NCI-H2196 (cell line): ENCODE measurements around the gene LARP6.
A peak's percentile ranks its signal among the peaks of the same experiment; 100 is the strongest.
"Not testable (repeated sequence)": the region's sequence is repeated elsewhere in the genome, so short reads cannot be mapped to it uniquely, and the experiment has no call there.

Experiments used
- DNase-seq: peaks from one replicate; lab custom pipeline; 2025; ENCODE audit not compliant: unreplicated experiment; lab: John Stamatoyannopoulos, UW

Gene LARP6

DNA sequence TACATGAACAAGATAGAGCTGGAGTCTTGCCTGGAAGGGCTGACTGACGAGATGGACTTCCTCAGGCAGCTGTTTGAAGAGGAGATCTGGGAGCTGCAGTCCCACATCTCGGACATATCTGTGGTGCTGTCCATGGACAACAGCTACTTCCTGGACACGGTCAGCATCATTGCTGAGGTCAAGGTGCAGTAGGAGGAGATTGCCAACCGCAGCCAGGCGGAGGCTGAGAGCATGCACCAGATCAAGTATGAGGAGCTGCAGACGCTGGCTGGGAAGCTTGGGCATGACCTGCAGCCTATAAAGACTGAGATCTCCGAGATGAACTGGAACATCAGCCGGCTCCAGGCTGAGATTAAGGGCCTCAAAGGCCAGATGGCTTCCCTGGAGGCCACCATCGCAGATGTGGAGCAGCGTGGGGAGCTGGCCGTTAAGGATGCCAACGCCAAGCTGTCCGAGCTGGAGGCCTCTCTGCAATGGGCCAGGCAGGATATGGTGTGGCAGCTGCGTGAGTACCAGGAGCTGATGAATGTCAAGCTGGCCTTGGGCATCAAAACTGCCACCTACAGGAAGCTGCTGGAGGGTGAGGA lies 5.5 kb upstream of the LARP6 start:
- DNase-seq: no peak

DNA sequence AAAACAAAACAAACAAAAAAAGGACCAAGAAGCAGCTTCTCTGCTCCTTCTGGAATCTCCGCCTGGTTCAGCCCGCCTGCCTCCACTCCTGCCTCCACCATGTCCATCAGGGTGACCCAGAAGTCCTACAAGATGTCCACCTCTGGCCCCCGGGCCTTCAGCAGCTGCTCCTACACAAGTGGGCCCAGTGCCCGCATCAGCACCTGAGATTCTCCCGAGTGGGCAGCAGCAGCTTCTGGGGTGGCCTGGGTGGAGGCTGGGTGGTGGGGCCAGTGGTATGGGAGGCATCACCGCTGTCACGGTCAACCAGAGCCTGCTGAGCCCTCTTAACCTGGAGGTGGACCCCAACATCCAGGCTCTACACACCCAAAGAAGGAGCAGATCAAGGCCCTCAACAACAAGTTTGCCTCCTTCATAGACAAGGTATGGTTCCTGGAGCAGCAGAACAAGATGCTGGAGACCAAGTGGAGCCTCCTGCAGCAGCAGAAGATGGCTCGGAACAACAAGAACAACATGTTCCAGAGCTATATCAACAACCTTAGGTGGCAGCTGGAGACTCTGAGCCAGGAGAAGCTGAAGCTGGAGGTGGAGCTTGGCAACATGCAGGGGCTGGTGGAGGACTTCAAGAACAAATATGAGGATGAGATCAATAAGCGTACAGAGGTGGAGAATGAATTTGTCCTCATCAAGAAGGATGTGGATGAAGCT lies 4.8 kb upstream of the LARP6 start:
- not testable (repeated sequence) for DNase-seq

DNA sequence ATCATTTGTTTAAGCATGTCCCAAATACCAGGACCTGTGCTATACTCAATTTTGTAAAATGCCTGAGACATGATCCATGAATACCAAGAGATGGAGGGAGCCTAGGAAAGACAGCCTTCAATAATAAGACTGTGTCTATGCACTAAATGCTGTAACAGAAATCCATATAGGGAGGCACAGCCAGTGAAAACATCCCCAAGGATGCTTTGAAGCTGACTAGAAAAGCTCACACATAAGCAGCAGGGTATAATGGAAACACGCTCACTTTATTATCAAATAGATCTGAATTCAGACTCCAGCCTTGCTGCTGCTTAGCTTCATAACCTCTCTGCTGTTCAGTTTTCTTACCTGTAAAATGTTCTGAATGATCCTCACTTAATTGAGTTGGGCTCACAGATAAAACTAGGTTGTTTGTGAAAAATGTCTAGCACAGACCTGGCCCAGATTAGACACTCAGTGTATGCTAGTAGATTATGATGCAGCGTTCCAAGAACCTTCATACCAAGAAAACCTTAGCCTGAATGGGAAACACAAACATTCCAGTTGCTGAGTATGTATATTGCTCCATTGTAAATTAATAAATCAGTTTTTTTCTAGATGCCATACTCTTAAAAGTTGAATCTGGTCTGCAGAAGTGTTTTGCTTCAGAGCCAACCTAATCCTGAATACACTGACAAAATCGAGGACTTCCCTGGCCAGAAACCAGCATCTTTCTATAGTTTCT lies 3.8 kb upstream of the LARP6 start:
- DNase-seq: no peak

DNA sequence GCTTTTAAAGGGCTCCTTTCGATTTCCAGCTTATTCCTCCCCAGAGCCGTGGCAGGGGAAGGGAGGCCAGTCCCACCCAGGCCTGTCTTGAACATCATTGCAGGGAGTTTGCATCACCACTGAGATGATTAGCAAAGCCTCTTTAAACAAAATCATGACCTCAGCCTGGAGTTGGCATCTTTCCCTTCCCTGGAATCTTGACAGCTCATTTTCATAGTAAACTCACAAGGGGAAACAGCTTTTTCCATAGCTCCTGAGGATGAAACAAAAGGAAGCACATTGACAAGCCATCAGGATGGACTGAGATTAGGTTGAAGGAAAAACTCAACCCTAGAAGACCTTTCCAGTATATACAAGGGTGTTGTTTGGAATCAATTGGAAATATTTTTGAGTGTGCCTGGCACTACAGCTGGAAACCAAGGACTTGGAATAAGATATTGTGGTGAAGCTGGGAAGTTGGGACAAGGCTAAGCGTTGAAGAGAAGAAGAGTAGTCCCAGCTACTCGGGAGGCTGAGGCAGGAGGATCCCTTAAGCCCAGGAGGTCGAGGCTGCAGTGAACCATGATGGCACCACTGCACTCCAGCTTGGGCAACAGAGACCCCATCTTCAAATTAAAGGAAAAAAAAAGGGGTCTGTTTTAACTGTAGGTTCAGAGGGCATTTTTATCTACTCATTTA lies 3.1 kb upstream of the LARP6 start:
- DNase-seq: no peak

DNA sequence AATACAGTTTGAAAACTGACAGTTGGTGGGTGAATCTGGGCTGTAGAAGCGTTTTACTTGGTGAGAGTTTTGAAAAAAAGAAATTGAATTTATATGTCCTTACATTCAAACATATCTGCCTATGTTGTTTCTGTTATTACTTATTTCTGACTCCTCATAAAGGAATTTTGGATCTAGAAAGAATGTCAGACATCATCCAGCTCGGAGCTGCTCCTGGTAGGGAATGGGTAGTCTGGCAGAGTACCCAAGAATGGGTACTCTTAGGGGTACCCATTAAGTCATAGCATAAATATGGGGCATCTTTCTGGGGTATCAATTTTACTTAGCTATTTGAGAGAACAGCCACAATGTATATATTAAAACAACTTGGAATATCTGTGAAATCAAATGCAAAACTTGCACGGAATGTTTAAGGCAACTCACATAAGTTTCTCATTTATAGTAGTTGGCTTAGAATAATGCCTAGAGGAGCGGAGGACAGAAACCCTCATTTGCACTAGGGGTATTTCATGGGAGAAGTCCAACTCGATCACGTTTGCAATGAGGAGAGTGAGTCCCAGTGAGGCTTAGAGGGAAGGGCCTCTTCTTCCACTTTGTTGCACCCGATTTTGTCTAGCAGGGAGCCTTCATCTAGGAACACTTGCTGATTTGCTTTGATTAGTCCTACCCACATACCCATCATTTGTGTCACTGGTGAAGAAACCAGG lies 2.4 kb upstream of the LARP6 start:
- no peak for DNase-seq

DNA sequence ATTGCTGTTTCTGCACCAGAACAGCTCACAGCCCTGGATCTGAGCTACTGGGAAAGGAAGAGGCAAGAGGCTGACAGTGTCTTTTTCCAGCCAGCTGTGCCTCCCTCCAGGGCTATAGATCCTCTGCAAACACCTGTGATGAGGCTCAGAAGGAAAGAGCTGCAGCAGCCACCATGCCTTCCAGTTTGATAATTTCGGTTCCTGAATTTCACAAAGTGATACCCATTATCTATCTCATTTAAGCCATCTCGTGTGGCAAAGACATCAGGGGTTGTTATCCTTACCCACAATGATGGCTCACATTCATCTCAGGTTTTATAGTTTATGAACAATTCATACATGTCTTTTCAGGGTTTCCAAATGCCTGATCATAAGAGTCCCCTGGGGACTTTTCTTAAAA lies 1.8 kb upstream of the LARP6 start:
- DNase-seq: no peak

DNA sequence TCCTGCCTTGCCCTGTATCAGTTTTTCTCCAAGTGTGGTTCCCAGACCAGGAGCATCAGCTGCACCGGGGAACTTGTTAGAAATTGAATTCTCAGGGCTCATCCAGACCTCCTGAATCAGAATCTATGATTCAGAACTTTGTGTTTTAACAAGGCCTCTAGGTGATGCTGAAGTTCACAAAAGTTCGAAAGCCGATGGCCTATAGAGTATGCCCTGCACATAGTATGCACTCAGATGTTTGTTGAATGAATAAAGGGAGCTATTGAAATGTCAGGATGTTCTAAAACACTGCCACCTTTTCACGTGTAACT lies 664 bp upstream of the LARP6 start:
- no peak for DNase-seq

DNA sequence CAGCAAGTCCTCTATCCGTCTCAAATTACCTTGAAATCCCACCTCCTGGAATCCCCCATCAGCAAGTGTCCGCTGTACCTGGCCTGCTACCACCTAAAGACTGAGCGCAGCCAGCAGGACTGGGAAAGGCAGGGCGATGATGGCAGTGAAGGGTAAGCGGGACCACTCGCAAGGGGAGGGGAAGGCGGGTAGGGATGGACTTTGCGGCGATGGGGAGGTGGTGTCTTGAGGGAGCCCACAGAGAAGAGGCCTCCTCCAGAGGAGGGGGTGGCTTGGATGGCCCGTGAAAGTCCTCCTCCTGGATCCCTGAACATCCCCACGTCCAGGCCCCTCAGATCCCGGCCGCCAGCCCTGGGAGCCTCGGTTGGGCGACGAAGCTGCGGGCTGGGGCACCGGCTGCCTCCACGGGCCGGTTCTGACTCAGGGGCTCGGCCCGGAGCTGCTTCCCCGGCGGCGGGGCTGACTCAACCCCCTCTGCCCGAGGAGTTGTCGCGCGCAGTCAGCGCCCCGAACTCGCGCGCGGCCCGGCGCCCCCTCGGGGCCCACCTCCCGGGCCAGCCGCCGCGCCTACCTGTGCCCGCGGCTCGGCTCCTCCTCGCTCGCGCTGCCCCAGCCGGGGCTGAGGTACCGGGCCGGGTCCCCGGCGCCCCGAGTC lies 512 bp downstream of the LARP6 start:
- DNase-seq: no peak

DNA sequence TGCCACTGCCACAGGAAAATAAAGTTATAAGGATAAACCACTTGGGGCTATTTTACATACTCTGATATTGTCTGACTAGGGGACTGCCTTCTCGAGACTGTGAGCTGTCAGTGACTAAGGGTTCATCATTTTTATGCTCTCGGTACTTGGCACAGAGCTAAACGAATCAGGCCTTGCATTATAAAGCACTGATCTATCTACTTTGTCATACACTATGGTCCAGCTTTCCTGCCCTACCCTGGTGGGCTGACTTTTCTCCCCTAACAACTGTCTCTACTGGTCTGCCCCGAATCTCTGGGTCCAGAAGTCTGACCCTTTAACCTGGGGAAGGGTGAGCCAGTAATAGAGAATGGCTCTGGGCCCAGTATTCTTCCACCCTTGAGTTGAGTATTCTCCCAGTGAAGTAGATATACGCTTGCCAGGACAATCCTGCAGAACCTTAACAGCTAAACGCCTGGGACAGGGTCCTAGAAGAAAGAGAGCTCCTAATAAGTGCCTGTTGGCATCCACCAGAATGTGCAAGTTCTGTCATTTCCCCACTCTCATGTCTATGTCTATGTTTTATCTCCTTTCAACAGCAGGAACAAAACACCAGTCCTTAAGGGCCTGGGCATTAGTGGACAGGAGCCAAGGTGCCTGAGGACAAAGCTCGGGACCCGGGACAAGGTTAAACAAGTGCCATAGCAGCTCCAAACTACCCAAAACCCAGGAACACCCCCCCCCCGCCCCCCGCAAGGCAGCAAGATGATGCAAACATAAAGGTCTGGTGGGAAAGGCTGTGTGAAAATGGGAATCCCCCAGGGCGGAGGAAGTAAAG lies 1.2 kb downstream of the LARP6 start:
- DNase-seq: no peak

DNA sequence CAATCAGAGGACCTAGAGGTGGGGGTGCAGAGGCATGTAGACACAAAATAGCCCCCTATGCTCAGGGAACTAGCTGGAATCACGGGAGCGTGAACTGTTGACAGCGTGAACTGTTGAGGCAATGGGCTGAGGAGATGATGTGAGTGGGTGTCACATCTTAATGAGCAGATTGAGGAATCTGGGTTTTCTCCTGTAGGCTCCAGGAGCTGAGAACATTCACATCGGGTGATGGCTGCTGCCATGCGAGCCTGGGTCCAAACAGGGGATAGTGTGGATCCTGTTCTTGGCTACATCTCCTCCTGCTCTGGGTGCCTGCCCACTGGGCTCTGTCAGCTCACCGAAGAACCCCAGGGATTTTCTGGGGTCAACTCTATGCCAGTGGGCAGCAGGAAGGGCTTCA lies 2.1 kb downstream of the LARP6 start:
- no peak for DNase-seq

DNA sequence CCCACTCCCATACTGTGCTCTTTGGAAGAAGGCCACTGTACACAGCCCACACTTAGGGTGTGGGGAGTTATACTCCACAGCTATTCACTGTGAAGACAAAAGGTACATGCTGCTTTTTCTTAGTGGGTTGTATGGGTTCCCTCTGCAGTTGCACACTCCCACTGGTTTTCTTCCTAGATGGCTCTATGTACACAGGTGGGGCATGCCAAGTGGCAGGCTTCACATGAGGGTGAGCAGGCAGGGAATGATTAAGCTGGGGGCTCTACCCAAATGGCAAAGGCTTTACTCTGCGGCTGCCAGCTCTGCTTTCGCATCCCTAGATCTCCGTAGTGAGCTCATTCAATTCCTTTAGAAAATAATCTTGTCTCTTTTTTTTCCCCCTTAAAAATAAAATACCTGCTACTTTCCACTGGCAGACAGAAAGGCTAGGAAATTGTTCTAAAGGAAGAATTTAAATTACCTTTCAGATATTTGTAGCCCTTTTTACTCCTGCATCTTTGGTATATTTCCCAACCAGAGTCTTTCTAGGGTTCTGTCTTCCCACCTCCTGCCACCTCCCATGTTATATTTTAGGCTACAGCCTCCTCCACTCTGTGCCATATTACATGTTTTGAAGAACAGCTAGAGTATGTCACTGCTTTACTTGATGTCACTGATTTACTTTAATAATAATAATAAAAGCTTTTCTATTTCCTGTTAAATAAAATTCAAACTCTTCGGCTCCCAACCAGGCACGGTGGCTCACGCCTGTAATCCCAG lies 8.2 kb downstream of the LARP6 start:
- DNase-seq: no peak

DNA sequence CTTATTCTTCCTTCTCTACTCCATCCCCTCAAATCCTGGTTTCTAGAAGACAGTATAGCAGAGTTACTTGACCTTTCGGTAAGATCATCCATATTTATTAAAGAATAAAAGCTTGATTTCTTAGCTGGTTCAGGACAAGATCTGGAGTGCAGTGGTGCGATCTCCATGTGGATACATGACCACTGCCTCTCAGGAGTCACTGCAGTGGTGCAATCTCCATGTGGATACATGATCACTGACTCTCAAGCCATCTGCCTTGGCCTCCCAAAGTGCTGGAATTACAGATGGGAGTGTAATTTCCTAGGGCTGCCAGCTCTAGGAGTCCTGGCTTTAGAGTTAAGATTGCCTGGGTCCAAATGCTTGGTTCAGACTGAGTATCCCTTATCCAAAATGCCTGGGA lies 16.5 kb downstream of the LARP6 start:
- no peak for DNase-seq

DNA sequence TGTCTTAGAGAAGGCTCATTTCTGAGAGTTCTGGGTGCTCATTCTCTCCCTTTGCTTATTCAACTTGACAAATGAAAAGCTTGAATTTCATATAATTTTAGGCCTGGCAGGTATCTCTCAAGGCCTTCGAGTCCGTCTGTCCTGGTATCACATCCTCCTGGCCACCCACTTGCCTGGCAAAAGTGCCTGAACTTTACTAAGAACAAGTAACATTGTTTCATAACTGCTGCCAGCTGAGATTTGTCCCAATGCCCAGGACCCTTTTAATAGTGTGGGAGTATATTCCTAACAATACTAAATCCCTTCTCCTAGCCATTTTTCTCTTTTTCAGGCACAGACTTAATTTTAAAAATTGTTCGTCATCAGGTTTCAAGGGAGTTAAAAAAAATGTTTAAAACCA lies 18.1 kb downstream of the LARP6 start:
- no peak for DNase-seq

DNA sequence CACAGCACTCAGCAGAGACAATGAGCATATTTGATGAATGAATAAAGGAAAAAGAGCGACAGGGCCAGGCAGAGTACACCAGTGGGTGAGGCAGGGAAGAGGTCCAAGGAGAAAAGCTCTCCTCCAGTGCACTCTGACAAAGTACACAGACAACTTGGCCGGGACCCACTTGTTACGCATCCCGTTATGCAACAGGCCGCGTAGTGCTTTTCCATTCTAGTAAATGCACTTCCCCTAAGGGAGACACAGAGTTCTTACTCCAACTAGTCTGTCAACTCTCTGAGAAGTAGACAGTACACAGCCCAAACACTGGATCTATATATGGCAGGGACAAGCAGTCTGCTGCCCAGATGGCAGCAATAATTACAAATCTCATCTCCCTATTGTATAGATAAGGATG lies 18.5 kb downstream of the LARP6 start:
- DNase-seq: no peak

DNA sequence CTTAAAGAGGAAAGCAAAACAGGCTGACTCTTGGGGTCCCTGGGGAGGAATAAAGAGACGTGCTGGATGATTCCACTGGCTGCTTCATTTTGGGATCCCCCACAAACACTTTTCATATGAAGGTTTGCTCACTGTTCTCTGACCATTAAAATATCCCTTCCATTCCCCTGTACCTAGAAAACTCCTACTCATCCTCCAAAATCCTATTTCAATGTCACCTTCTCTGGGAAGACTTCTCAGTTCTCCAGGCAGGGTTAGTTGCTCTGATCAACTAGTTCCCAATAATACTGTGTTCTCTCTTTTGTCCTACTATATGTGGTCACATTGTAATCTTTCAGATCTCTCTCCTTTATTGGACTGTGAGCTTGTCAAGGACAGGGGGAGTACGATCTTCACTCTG lies 19.0 kb downstream of the LARP6 start:
- no peak for DNase-seq

DNA sequence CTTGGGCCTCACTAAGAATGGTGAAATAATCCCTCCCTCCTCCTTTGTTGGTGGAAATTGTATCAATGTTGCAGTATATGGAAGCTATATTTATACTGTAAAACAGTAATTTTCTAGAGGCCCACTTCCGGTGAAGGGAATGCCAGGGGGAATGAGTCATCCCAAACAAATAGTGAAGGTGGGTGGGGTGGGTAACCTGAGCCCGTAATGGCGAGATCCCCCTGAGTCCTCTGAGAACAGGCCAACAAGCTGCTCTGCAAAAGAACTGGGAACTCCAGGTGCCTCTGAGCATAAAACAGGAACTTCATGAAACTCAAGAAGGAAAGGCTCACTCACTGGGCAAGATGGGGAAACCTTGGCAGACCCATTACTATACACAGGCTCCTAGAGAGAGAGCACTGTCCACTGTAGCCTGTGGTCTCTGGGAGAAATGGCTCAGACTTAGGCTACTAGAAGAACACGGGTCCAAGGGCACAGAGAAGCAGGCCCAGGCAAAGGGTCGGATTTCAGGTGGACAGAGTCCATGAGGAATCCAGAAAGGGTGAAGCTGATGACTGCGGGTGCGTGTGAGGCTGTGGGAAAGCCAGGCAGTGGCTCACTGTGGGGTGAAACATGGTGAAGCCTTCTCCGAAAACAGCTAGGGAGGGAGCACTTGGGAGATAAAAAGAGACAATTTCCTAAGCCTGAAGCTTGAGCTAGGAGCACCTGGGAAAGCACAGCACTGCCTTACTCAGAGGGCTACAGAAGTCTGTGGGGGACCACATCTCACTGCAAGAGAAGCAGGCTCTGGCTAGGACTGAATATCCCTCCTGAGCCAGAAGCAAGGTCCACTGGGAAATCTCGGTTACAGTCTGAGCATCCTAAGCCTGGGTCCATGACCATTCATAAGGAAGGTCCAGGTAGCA lies 19.8 kb downstream of the LARP6 start:
- peak; percentile 29 for DNase-seq

DNA sequence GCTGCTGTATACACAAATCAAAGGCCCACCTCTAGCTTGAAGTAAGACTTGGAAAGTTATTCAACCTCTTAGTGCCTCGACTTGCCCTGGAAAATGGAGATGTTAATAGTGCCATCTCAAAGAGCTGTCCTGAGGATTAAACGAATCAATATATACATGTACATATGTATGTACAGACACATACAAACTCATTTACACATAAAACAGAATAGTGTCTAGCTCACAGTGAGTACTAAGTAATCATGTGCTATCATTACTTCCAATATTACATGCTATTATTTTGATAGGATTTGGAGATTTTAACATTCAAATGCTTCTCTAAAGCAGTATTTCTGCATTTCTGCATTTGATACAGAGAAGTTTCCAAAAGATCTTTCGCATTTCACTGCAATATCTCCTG lies 20.5 kb downstream of the LARP6 start:
- no peak for DNase-seq

DNA sequence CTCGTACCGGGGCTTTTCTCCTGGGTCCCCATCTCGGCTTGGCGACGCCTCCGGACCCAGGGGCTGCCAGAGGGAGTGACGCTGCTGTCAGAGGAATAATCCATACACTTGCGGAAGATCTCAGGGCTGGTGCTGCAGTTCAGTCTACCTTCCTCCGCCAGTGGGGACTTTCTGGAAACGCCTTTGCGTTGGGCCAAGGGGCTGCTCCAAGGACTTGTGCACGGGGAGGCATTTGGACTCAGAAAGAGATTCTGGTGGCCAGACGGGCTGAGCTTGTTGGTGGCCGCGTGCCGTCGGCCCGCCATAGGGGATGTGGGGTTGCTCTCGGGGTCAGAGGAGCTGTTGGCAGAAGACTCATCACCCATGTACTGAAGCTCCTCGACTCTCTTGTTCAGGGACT lies 21.8 kb downstream of the LARP6 start:
- no peak for DNase-seq
